Measurements from ENCODE around the gene LAMA3. TPM values are rescaled to one million over a fixed set of nuclear protein-coding genes. Genes with fewer than 3 reads are reported as not detected.
A peak's percentile ranks its signal among the peaks of the same experiment; 100 is the strongest.

Gene LAMA3
- total RNA-seq, 3 donors from 2014 or later (not counting 1 experiment from before 2014, with no cell fraction given) = not detected

- Mint-ChIP-seq H3K4me1 (peaks cover 42 to 48% of the 10 kb centered on the region in 2 donors), H3K4me3 (peak overlapping the region; percentile 83), H3K27me3 (ENCODE audit: low read depth in 2 of 2) (peaks cover 0 to 2% of the 10 kb centered on the region in 2 donors), H3K9me3 (no peaks in the 10 kb centered on the region), H3K27ac (peak overlapping the region; percentile 88 to 89), H3K36me3 (no peaks in the 10 kb centered on the region)
- intact Hi-C loops (cut with micrococcal nuclease) = loop anchor here (2.0 kb wide), 1 partner anchor 43 kb away; no protein-coding TSS in a partner anchor
- no peak for TF ChIP-seq CTCF (IDR thresholded peaks at IDR 0.05)
- WGBS (ENCODE audit: insufficient coverage) = 5% methylated on average over 7 of the region's 7 CpGs
- H3K4me1 ChIP-seq (ENCODE audit: control insufficient read depth, insufficient read depth, low read length) = peaks cover 34% of the 10 kb centered on the region
- DNase-seq (peak; percentile 61 to 89), ATAC-seq (peak; percentile 96 to 99 (median 98))
- H3K9me3 ChIP-seq (ENCODE audit: control insufficient read depth, insufficient read depth, low read length) = no peaks in the 10 kb centered on the region
- H3K27ac ChIP-seq (ENCODE audit: low read length) = peak overlapping the region; percentile 22
- H3K36me3 ChIP-seq (ENCODE audit: control insufficient read depth, insufficient read depth, low read length) = no peaks in the 10 kb centered on the region
- H3K27me3 ChIP-seq (ENCODE audit: control insufficient read depth, insufficient read depth, low read length) = no peaks in the 10 kb centered on the region
- no peak overlapping the region for H3K4me3 ChIP-seq (ENCODE audit: low read length)
Observed at GRCh38 chr18:23871410-23871809, 182.2 kb downstream of the LAMA3 start.

GRCh38 chr18:23872701-23873550 is 183.7 kb downstream of the LAMA3 start:
- ATAC-seq = no peak
- Mint-ChIP-seq H3K4me1 (peaks cover 37 to 42% of the 10 kb centered on the region in 2 donors), H3K4me3 (peak overlapping the region; percentile 37), H3K36me3 (no peaks in the 10 kb centered on the region), H3K27me3 (ENCODE audit: low read depth in 2 of 2) (peaks cover 0 to 4% of the 10 kb centered on the region in 2 donors), H3K9me3 (no peaks in the 10 kb centered on the region), H3K27ac (peak overlapping the region in 1 of 2 donors; percentile 89)
- intact Hi-C loops (cut with micrococcal nuclease) = no loop called here
- H3K27me3 ChIP-seq (ENCODE audit: control insufficient read depth, insufficient read depth, low read length) = no peaks in the 10 kb centered on the region
- WGBS (ENCODE audit: insufficient coverage) = 85% methylated on average over 21 of the region's 25 CpGs
- H3K4me1 ChIP-seq (ENCODE audit: control insufficient read depth, insufficient read depth, low read length) = peaks cover 22% of the 10 kb centered on the region
- TF ChIP-seq CTCF (IDR thresholded peaks at IDR 0.05) = no peak
- H3K27ac ChIP-seq (ENCODE audit: low read length) = no peak overlapping the region
- no peaks in the 10 kb centered on the region for H3K36me3 ChIP-seq (ENCODE audit: control insufficient read depth, insufficient read depth, low read length)
- DNase-seq = peak in 1 of 2 donors; percentile 53
- H3K4me3 ChIP-seq (ENCODE audit: low read length) = no peak overlapping the region
- no peaks in the 10 kb centered on the region for H3K9me3 ChIP-seq (ENCODE audit: control insufficient read depth, insufficient read depth, low read length)

- over 99% methylated on average over 9 of the region's 11 CpGs for WGBS (ENCODE audit: insufficient coverage)
- no peak for TF ChIP-seq CTCF (IDR thresholded peaks at IDR 0.05)
- peaks cover 4 to 10% of the 10 kb centered on the region in 2 donors for H3K27me3 Mint-ChIP-seq (ENCODE audit: low read depth in 2 of 2)
- DNase-seq (no peak), ATAC-seq (no peak)
- Histone ChIP-seq H3K27me3 (ENCODE audit: control insufficient read depth, insufficient read depth, low read length) (no peaks in the 10 kb centered on the region), H3K36me3 (ENCODE audit: control insufficient read depth, insufficient read depth, low read length) (no peaks in the 10 kb centered on the region), H3K4me3 (ENCODE audit: low read length) (no peak overlapping the region), H3K4me1 (ENCODE audit: control insufficient read depth, insufficient read depth, low read length) (peaks cover 19% of the 10 kb centered on the region), H3K27ac (ENCODE audit: low read length) (no peak overlapping the region), H3K9me3 (ENCODE audit: control insufficient read depth, insufficient read depth, low read length) (no peaks in the 10 kb centered on the region)
- no peak overlapping the region for H3K27ac Mint-ChIP-seq
- no peaks in the 10 kb centered on the region for H3K36me3 Mint-ChIP-seq
- peaks cover 33% of the 10 kb centered on the region in 2 donors for H3K4me1 Mint-ChIP-seq
- no peak overlapping the region for H3K4me3 Mint-ChIP-seq
- intact Hi-C loops (cut with micrococcal nuclease) = no loop called here
- no peaks in the 10 kb centered on the region for H3K9me3 Mint-ChIP-seq
Observed at GRCh38 chr18:23875966-23876895, 187.0 kb downstream of the LAMA3 start.

Measured in natural killer cell (primary cell).